Dedifferentiated amniotic fluid mesenchymal stem cell (primary cell): ENCODE data around the gene LORICRIN.
"Not testable (repeated sequence)": the region's sequence is repeated elsewhere in the genome, so short reads cannot be mapped to it uniquely, and the experiment has no call there.

Experiments used
- DNase-seq: peaks from one replicate; pipeline ENCODE4 v3.0.0-alpha.2; 2016; ENCODE audit errors: extremely low spot score

LORICRIN gene, protein sequence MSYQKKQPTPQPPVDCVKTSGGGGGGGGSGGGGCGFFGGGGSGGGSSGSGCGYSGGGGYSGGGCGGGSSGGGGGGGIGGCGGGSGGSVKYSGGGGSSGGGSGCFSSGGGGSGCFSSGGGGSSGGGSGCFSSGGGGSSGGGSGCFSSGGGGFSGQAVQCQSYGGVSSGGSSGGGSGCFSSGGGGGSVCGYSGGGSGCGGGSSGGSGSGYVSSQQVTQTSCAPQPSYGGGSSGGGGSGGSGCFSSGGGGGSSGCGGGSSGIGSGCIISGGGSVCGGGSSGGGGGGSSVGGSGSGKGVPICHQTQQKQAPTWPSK

GRCh38 chr1:153259387-153259786 lies at the start of gene LORICRIN:
Gene LORICRIN, plus strand, starts transcription at chr1:153259687. Its CDS starts 1,263 bp downstream, at chr1:153260950.
- no peak for DNase-seq

DNA sequence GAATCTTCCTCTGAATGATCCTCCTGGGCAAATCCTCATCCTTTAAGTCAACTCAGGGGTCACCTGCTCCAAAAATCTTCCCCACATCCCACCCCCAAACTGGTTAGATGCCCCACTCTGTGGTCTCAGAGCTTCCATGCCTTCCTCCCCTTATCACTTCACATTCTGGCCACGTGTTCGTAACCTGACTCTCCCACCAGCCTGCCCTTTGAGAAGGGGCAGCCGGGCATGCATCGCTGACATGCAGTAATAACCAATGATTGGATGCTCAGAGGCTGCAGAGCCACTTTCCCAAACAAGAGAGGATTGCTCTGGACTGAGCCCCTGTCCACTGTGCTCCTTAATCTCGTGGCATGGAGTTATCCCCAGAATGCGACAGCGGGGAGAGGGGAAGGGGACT lies 49.3 kb upstream of the LORICRIN start:
- no peak for DNase-seq

DNA sequence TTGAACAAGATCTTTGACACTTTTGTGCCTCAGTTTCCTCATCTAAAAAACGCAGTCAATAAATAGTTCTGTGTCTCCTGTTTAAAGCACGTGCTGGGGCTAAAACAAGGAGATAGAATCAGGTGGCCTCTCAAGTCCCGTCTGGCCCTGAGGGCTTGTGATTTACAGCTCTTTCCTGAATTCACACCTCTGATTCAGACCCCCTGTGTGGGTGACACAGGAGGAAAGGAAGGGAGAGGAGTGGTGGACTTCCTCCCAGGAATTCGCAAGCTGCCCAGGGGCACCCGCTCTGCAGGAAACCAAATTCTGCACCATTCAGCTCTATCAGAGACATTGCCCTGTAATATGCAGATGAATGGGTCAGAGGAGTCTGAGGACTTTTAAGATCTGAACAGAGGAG lies 47.3 kb upstream of the LORICRIN start:
- DNase-seq: no peak

- no peak for DNase-seq
Measured at GRCh38 chr1:153213519-153213918, 46.0 kb upstream of the LORICRIN start.

DNA sequence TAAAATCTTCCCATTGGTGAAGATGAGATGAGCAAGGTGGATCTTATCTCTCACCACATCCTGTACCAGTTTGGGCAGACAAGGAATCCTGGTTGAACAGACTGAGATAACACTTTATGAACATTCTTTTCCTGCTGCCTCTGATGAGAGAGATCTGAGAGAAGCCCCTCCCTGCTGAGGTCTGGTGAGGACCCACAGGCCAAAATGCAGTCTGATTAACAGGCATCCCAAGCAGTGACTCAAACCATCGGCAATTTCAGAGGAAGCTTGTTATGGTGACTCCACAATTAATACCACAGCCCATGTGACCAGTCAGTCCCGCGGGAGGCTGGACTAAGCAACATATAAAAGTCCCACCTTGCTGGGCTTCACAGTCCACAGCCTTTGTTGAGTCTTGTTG lies 42.3 kb upstream of the LORICRIN start, which contains the start of gene PRR9:
Gene PRR9 (plus strand): TSS at position 373 of the 400 bp plus-strand sequence. CDS start 561 bp downstream, outside the sequence.
- no peak for DNase-seq

DNA sequence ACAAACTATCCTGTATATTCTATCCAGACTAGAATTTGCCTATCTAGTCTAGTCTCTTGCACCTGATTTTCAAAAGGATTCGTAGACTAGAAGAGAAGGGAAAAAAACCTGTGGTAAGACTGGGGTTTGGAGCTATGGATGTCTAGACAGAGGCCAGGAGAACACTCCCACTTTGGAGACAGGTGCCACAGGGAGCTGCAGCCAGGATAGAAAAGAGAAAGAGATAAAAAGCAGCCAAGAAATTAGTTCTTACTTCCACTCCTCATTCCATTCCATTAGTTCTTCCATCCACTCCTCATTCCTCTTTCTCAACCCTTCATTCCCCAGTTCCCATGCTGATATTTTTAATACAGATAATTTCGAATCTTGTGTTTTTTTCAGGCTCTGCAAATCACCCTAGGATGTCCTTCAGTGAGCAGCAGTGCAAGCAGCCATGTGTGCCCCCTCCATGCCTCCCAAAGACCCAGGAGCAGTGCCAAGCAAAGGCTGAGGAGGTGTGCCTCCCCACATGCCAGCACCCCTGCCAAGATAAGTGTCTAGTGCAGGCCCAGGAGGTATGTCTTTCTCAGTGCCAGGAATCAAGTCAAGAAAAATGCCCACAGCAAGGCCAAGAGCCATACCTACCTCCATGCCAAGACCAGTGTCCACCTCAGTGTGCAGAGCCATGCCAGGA lies 41.6 kb upstream of the LORICRIN start:
- no peak for DNase-seq

- DNase-seq: no peak
Measured at GRCh38 chr1:153220606-153221303, 38.7 kb upstream of the LORICRIN start.

- DNase-seq: not testable (repeated sequence)
Measured at GRCh38 chr1:153223040-153223891, 36.2 kb upstream of the LORICRIN start.

- no peak for DNase-seq
Measured at GRCh38 chr1:153227810-153228209, 31.7 kb upstream of the LORICRIN start.

GRCh38 chr1:153228491-153228890 lies 31.0 kb upstream of the LORICRIN start:
- DNase-seq: no peak

- DNase-seq: not testable (repeated sequence)
Measured at GRCh38 chr1:153229076-153229829, 30.2 kb upstream of the LORICRIN start.

DNA sequence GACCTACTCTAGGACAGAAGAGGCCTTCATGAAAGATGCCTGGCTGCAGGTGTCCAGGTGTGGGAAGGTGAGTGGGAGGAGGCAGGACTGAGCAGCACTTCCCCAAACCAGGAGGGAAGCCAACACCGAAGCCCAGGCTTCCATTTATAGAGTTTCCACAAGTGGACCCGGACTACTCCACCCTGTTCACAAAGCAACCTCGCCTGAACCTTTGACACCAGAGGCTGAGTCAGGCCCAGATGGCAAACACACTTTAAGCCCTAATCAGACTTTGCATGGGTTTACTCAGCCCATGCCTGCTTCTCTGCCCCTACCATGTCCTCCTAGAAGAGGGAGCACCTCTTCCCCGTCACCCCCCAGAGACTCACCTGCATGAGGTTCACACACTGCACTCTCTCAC lies 28.1 kb upstream of the LORICRIN start:
- DNase-seq: no peak

DNA sequence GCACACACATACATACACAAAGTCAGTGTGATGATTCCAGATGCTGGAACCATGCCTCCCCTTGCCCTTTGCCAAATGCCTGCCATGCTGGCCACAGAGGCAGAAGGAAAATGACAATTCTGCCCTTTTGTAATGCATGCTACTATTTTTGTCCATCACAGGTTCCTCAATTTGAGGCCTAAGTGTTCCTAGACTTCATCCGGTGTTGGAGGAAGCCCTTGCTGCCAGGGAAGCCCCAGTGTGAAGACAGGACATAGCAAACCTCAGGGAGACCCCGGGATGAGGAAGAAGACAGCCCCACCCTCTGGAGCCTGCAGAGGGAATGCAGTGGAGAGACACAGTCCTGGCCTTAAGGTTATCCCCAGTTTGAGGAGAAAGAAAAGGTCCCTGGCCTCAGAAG lies 27.7 kb upstream of the LORICRIN start:
- no peak for DNase-seq

GRCh38 chr1:153232553-153232952 lies 26.9 kb upstream of the LORICRIN start:
- DNase-seq: no peak

DNA sequence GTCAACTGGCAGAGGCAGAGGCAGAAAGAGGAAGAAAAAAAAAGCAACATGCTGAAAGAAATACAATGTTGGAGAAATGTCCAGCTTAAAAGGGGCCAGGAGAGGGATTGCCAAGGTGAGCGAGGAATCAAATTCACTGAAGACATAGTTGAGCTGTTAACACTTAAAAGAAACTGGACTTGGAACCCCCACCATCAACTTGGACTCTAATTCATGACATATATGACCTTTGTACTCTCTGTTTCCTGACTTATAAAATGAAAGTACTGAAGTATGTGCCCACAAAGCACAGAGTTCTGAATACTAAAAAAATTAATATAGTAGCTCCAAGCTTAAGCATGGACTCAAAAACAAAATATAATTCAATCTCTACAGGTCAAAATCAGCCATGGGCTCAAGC lies 26.0 kb upstream of the LORICRIN start:
- no peak for DNase-seq

DNA sequence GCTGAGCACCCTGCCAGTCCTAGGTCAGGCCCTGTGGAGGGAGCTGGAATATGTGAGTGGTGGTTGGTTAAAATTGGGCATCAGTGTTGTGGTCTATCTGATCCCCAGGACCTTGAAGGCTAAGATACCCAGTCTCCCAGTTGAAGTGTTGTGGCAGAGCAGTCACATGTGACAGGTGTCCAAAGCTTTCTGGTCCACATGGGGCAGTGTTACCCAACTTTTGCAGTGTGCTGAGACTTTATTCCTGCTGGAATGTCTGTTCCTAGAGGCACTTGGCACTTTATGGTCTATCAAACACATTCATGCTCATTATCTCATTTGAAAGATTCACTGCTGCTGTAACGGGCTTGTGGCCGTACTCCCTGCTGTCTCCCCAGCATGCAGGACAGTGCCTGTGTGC lies 21.0 kb upstream of the LORICRIN start:
- DNase-seq: no peak

- no peak for DNase-seq
Measured at GRCh38 chr1:153242160-153242559, 17.3 kb upstream of the LORICRIN start.

DNA sequence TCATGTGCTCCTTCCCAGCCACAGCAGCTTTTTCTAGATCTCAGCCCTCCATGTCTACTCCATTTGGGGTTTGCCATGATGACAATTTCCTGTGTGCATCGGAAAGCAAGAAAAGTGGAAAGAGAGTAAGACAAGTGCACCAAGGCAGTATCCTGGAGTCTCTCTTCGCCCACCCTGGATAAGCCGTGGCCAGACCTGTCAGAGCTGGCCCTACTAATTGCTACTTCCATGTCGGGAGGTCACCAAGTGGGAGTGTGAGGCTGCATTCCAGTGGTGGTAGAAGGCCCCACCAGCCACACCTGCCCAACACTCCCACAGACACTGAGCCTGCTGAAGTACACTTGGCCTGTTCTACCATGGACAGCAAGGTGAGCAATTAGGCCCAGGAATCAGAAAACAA lies 14.0 kb upstream of the LORICRIN start:
- DNase-seq: no peak

DNA sequence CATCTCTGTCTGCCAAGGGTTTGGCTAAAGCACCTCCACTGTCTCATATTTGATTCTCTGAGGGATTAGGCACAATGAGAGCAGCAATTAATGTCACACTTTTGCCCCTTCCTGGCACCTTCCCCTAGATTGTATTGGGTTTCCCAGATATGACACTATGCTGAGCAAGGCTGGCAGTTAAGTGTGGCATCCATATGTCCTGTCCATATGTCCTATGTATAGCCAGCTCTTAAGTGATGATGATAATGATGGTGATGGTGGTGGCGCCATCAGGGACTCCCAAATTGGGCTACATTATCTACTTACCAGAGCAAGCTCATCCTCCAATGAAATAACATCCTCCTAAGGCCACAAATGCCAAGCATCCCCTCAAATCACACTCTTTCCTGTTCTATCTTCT lies 13.5 kb upstream of the LORICRIN start:
- no peak for DNase-seq

DNA sequence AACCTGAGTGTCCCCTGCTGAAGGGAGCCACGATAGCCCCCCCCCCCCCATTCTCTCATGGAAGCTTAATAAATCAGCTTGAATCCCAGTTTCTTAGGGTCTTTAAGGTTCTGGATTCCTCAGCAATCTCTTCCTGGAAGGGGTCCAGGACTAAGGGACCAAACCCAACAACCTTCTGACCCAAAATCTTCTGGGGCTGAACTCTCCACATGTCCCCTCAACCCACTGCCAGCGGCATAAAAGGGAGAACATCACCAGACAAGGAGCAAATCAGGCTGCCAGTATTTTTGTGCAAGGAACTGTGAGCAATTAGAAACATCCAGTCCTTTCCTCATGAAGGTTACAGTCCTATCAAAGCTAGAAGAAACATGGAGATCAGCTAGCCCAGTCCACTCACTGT lies 12.7 kb upstream of the LORICRIN start:
- DNase-seq: no peak
